D341Med (cell line): Measurements from ENCODE around the gene ARMC2.
"Not testable (repeated sequence)": the region's sequence is repeated elsewhere in the genome, so short reads cannot be mapped to it uniquely, and the experiment has no call there.

Experiments used
- DNase-seq: peaks from one replicate; pipeline ENCODE4 v3.0.0; 2012; ENCODE audit warnings: low spot score

The ARMC2 gene

GRCh38 chr6:108832738-108833137 is 15.5 kb upstream of the ARMC2 start:
- DNase-seq = no peak

GRCh38 chr6:108835218-108835850 is 12.9 kb upstream of the ARMC2 start:
- peak; percentile 86 for DNase-seq

GRCh38 chr6:108836061-108836460 is 12.2 kb upstream of the ARMC2 start:
- DNase-seq = no peak

GRCh38 chr6:108837236-108837971 is 10.8 kb upstream of the ARMC2 start:
- DNase-seq = no peak

- no peak for DNase-seq
Observed at GRCh38 chr6:108838101-108838717, 10.0 kb upstream of the ARMC2 start.

GRCh38 chr6:108839083-108839642 is 9.1 kb upstream of the ARMC2 start:
- no peak for DNase-seq

- DNase-seq = no peak
Observed at GRCh38 chr6:108840919-108841318, 7.3 kb upstream of the ARMC2 start.

GRCh38 chr6:108841377-108841855 is 6.8 kb upstream of the ARMC2 start:
- no peak for DNase-seq

- DNase-seq = no peak
Observed at GRCh38 chr6:108844135-108844534, 4.1 kb upstream of the ARMC2 start.

GRCh38 chr6:108845145-108845544 is 3.1 kb upstream of the ARMC2 start:
- no peak for DNase-seq

GRCh38 chr6:108846101-108846500 is 2.1 kb upstream of the ARMC2 start:
- no peak for DNase-seq

GRCh38 chr6:108846628-108847027 is 1.6 kb upstream of the ARMC2 start:
- DNase-seq = peak; percentile 66

- no peak for DNase-seq
Observed at GRCh38 chr6:108847738-108848115, 495 bp upstream of the ARMC2 start.

GRCh38 chr6:108850669-108851465 is 2.6 kb downstream of the ARMC2 start:
- DNase-seq = no peak

- DNase-seq = no peak
Observed at GRCh38 chr6:108851756-108852155, 3.5 kb downstream of the ARMC2 start.

- DNase-seq = no peak
Observed at GRCh38 chr6:108853077-108853476, 4.9 kb downstream of the ARMC2 start.

- no peak for DNase-seq
Observed at GRCh38 chr6:108862479-108863191, 14.4 kb downstream of the ARMC2 start.

GRCh38 chr6:108865751-108866286 is 17.6 kb downstream of the ARMC2 start:
- DNase-seq = not testable (repeated sequence)

- no peak for DNase-seq
Observed at GRCh38 chr6:108866798-108867197, 18.6 kb downstream of the ARMC2 start.

- no peak for DNase-seq
Observed at GRCh38 chr6:108868647-108869046, 20.4 kb downstream of the ARMC2 start.

- no peak for DNase-seq
Observed at GRCh38 chr6:108869876-108870275, 21.7 kb downstream of the ARMC2 start.
